ENCODE data around the gene SEC24D. TPM values are rescaled to one million over a fixed set of nuclear protein-coding genes. Genes with fewer than 3 reads are reported as not detected.
"Not testable (repeated sequence)": the region's sequence is repeated elsewhere in the genome, so short reads cannot be mapped to it uniquely, and the experiment has no call there.

The SEC24D gene
- total RNA-seq: 10 to 100 TPM; 27.9 to 40.9 TPM
- polyA plus RNA-seq (ENCODE audit: insufficient read length in 2 of 2): 10 to 100 TPM; 12.7 to 14.8 TPM
- long read RNA-seq, donor 1, full-length matches to known transcripts: 1 of 1 reads
- long read RNA-seq, donor 1, partial matches to known transcripts: 0 of 1 reads
- long read RNA-seq, donor 1, other reads (novel, unspliced or antisense): 0 of 1 reads
- long read RNA-seq, donor 2, full-length matches to known transcripts: 1 of 1 reads
- long read RNA-seq, donor 2, partial matches to known transcripts: 0 of 1 reads
- long read RNA-seq, donor 2, other reads (novel, unspliced or antisense): 0 of 1 reads
- long read RNA-seq, donor 3, full-length matches to known transcripts: 2 of 2 reads
- long read RNA-seq, donor 3, partial matches to known transcripts: 0 of 2 reads
- long read RNA-seq, donor 3, other reads (novel, unspliced or antisense): 0 of 2 reads
- long read RNA-seq, donor 4, full-length matches to known transcripts: 5 of 5 reads
- long read RNA-seq, donor 4, partial matches to known transcripts: 0 of 5 reads
- long read RNA-seq, donor 4, other reads (novel, unspliced or antisense): 0 of 5 reads

GRCh38 chr4:118835571-118836300 lies at the start of gene SEC24D:
TSS of gene SEC24D (minus strand) at chr4:118836126. CDS start at chr4:118833696, 2,430 bp downstream.
- peak; percentile 65 to 96 (median 82) for DNase-seq (ENCODE audit: low read depth in 4 of 6, low spot score in 6 of 6)
- Histone ChIP-seq H3K9me3 (ENCODE audit: control insufficient read depth, insufficient read depth, low read length) (no peaks in the 10 kb centered on the region), H3K36me3 (ENCODE audit: control insufficient read depth, insufficient read depth, low read length) (no peaks in the 10 kb centered on the region), H3K27ac (ENCODE audit: low read depth, low read length) (peak within 1 kb of the TSS; percentile 93), H3K4me1 (ENCODE audit: control insufficient read depth, insufficient read depth, low read length) (peaks cover 6% of the 10 kb centered on the region), H3K4me3 (ENCODE audit: low read depth, low read length) (peak within 1 kb of the TSS; percentile 88), H3K27me3 (ENCODE audit: control insufficient read depth, insufficient read depth, low read length) (no peaks in the 10 kb centered on the region)
- WGBS (ENCODE audit: insufficient coverage): 0% methylated on average over 67 of the region's 69 CpGs

- 96% methylated on average over 3 of the region's 3 CpGs for WGBS (ENCODE audit: insufficient coverage)
- no peaks in the 10 kb centered on the region for H3K27me3 ChIP-seq (ENCODE audit: control insufficient read depth, insufficient read depth, low read length)
These were observed 48.8 kb upstream of the SEC24D start for GRCh38 chr4:118884716-118885115.

GRCh38 chr4:118883861-118884260 lies 47.9 kb upstream of the SEC24D start:
- Histone ChIP-seq H3K36me3 (ENCODE audit: control insufficient read depth, insufficient read depth, low read length) (no peaks in the 10 kb centered on the region), H3K27me3 (ENCODE audit: control insufficient read depth, insufficient read depth, low read length) (no peaks in the 10 kb centered on the region), H3K9me3 (ENCODE audit: control insufficient read depth, insufficient read depth, low read length) (no peaks in the 10 kb centered on the region), H3K4me1 (ENCODE audit: control insufficient read depth, insufficient read depth, low read length) (no peaks in the 10 kb centered on the region), H3K27ac (ENCODE audit: low read depth, low read length) (no peak overlapping the region), H3K4me3 (ENCODE audit: low read depth, low read length) (no peak overlapping the region)
- DNase-seq (ENCODE audit: low read depth in 4 of 6, low spot score in 6 of 6): no peak
- WGBS (ENCODE audit: insufficient coverage): 80% methylated on average over 1 of the region's 1 CpG

More at GRCh38 chr4:118884716-118885115, 48.8 kb upstream of the SEC24D start:
- H3K27ac ChIP-seq (ENCODE audit: low read depth, low read length): no peak overlapping the region
- no peaks in the 10 kb centered on the region for H3K36me3 ChIP-seq (ENCODE audit: control insufficient read depth, insufficient read depth, low read length)
- H3K4me1 ChIP-seq (ENCODE audit: control insufficient read depth, insufficient read depth, low read length): no peaks in the 10 kb centered on the region
- DNase-seq (ENCODE audit: low read depth in 4 of 6, low spot score in 6 of 6): no peak
- no peaks in the 10 kb centered on the region for H3K9me3 ChIP-seq (ENCODE audit: control insufficient read depth, insufficient read depth, low read length)
- H3K4me3 ChIP-seq (ENCODE audit: low read depth, low read length): no peak overlapping the region

GRCh38 chr4:118881512-118882146 lies 45.7 kb upstream of the SEC24D start:
- H3K4me3 ChIP-seq (ENCODE audit: low read depth, low read length): no peak overlapping the region
- H3K27me3 ChIP-seq (ENCODE audit: control insufficient read depth, insufficient read depth, low read length): no peaks in the 10 kb centered on the region
- no peak for DNase-seq (ENCODE audit: low read depth in 4 of 6, low spot score in 6 of 6)
- H3K27ac ChIP-seq (ENCODE audit: low read depth, low read length): no peak overlapping the region
- no peaks in the 10 kb centered on the region for H3K4me1 ChIP-seq (ENCODE audit: control insufficient read depth, insufficient read depth, low read length)
- WGBS (ENCODE audit: insufficient coverage): 48% methylated on average over 8 of the region's 12 CpGs
- H3K36me3 ChIP-seq (ENCODE audit: control insufficient read depth, insufficient read depth, low read length): no peaks in the 10 kb centered on the region
- H3K9me3 ChIP-seq (ENCODE audit: control insufficient read depth, insufficient read depth, low read length): no peaks in the 10 kb centered on the region

GRCh38 chr4:118879409-118879808 lies 43.5 kb upstream of the SEC24D start:
- Histone ChIP-seq H3K9me3 (ENCODE audit: control insufficient read depth, insufficient read depth, low read length) (no peaks in the 10 kb centered on the region), H3K4me1 (ENCODE audit: control insufficient read depth, insufficient read depth, low read length) (no peaks in the 10 kb centered on the region), H3K4me3 (ENCODE audit: low read depth, low read length) (no peak overlapping the region), H3K27ac (ENCODE audit: low read depth, low read length) (no peak overlapping the region), H3K36me3 (ENCODE audit: control insufficient read depth, insufficient read depth, low read length) (no peaks in the 10 kb centered on the region), H3K27me3 (ENCODE audit: control insufficient read depth, insufficient read depth, low read length) (no peaks in the 10 kb centered on the region)
- no peak for DNase-seq (ENCODE audit: low read depth in 4 of 6, low spot score in 6 of 6)
- 88% methylated on average over 7 of the region's 7 CpGs for whole genome bisulfite sequencing (ENCODE audit: insufficient coverage)

- H3K27ac ChIP-seq (ENCODE audit: low read depth, low read length); H3K36me3 ChIP-seq (ENCODE audit: control insufficient read depth, insufficient read depth, low read length); H3K4me1 ChIP-seq (ENCODE audit: control insufficient read depth, insufficient read depth, low read length); DNase-seq (ENCODE audit: low read depth in 4 of 6, low spot score in 6 of 6); H3K27me3 ChIP-seq (ENCODE audit: control insufficient read depth, insufficient read depth, low read length); H3K4me3 ChIP-seq (ENCODE audit: low read depth, low read length); H3K9me3 ChIP-seq (ENCODE audit: control insufficient read depth, insufficient read depth, low read length): not testable (repeated sequence)
- 98% methylated on average over 7 of the region's 9 CpGs for WGBS (ENCODE audit: insufficient coverage)
These were observed 42.6 kb upstream of the SEC24D start for GRCh38 chr4:118878507-118878906.

GRCh38 chr4:118877797-118878196 lies 41.9 kb upstream of the SEC24D start:
- no CpG with 5 or more reads among the region's 6 CpGs for WGBS (ENCODE audit: insufficient coverage)
- H3K9me3 ChIP-seq (ENCODE audit: control insufficient read depth, insufficient read depth, low read length): no peaks in the 10 kb centered on the region
- H3K27me3 ChIP-seq (ENCODE audit: control insufficient read depth, insufficient read depth, low read length): no peaks in the 10 kb centered on the region

GRCh38 chr4:118872181-118872580 lies 36.3 kb upstream of the SEC24D start:
- Histone ChIP-seq H3K9me3 (ENCODE audit: control insufficient read depth, insufficient read depth, low read length) (no peaks in the 10 kb centered on the region), H3K4me3 (ENCODE audit: low read depth, low read length) (no peak overlapping the region), H3K27me3 (ENCODE audit: control insufficient read depth, insufficient read depth, low read length) (no peaks in the 10 kb centered on the region), H3K36me3 (ENCODE audit: control insufficient read depth, insufficient read depth, low read length) (no peaks in the 10 kb centered on the region), H3K27ac (ENCODE audit: low read depth, low read length) (no peak overlapping the region), H3K4me1 (ENCODE audit: control insufficient read depth, insufficient read depth, low read length) (no peaks in the 10 kb centered on the region)
- 100% methylated on average over 1 of the region's 4 CpGs for WGBS (ENCODE audit: insufficient coverage)
- no peak for DNase-seq (ENCODE audit: low read depth in 4 of 6, low spot score in 6 of 6)

More at GRCh38 chr4:118877797-118878196, 41.9 kb upstream of the SEC24D start:
- H3K4me3 ChIP-seq (ENCODE audit: low read depth, low read length): no peak overlapping the region
- no peak overlapping the region for H3K27ac ChIP-seq (ENCODE audit: low read depth, low read length)
- no peaks in the 10 kb centered on the region for H3K4me1 ChIP-seq (ENCODE audit: control insufficient read depth, insufficient read depth, low read length)
- DNase-seq (ENCODE audit: low read depth in 4 of 6, low spot score in 6 of 6): no peak
- H3K36me3 ChIP-seq (ENCODE audit: control insufficient read depth, insufficient read depth, low read length): no peaks in the 10 kb centered on the region

- H3K36me3 ChIP-seq (ENCODE audit: control insufficient read depth, insufficient read depth, low read length): no peaks in the 10 kb centered on the region
- no CpG with 5 or more reads among the region's 2 CpGs for WGBS (ENCODE audit: insufficient coverage)
- H3K4me1 ChIP-seq (ENCODE audit: control insufficient read depth, insufficient read depth, low read length): no peaks in the 10 kb centered on the region
- no peak for DNase-seq (ENCODE audit: low read depth in 4 of 6, low spot score in 6 of 6)
- no peaks in the 10 kb centered on the region for H3K27me3 ChIP-seq (ENCODE audit: control insufficient read depth, insufficient read depth, low read length)
- no peak overlapping the region for H3K4me3 ChIP-seq (ENCODE audit: low read depth, low read length)
- no peaks in the 10 kb centered on the region for H3K9me3 ChIP-seq (ENCODE audit: control insufficient read depth, insufficient read depth, low read length)
- no peak overlapping the region for H3K27ac ChIP-seq (ENCODE audit: low read depth, low read length)
These were observed 33.9 kb upstream of the SEC24D start for GRCh38 chr4:118869808-118870342.

Data from spinal cord (tissue), 10 donors.